Tibial nerve (tissue), 4 donors: ENCODE results near the gene CMTR2. TPM values are rescaled to one million over a fixed set of nuclear protein-coding genes. Genes with fewer than 3 reads are reported as not detected.

Experiments
- DNase-seq, 2 donors: peaks; one replicate each; pipeline ENCODE4 v3.0.0-alpha.2; 2019; ENCODE audit warnings: low spot score in 2 of 2
- H3K27ac ChIP-seq, 4 donors: fragments of 200-600 bp; sonication (generic) in 3 of 4; one replicate each; pipeline ENCODE4 v1.5.1; 2017 to 2019; ENCODE audit warnings: mild to moderate bottlenecking in 1 of 4
- H3K27me3 ChIP-seq, 2 donors: fragments of 200-600 bp; sonication (generic) in 1 of 2; one replicate each; pipeline versions ENCODE4 v1.5.1 to v1.6.0; 2017 to 2019
- H3K36me3 ChIP-seq, 3 donors: fragments of 200-600 bp; sonication (generic); one replicate each; pipeline ENCODE4 v1.5.1; 2018 to 2019
- H3K4me1 ChIP-seq, 4 donors: fragments of 200-600 bp; sonication (generic) in 3 of 4; one replicate each; pipeline ENCODE4 v1.5.1; 2017 to 2019
- H3K4me3 ChIP-seq, 4 donors: fragments of 200-600 bp; sonication (generic) in 3 of 4; one replicate each; pipeline ENCODE4 v1.5.1; 2017 to 2019; ENCODE audit warnings: mild to moderate bottlenecking in 1 of 4, moderate library complexity in 1 of 4
- H3K9me3 ChIP-seq, 4 donors: fragments of 200-600 bp; sonication (generic) in 3 of 4; one replicate each; pipeline ENCODE4 v1.5.1; 2017 to 2019
- EP300 ChIP-seq, 2 donors: sonication (generic); formaldehyde crosslinking; IDR thresholded peaks; one replicate each; pipeline ENCODE4 v1.6.1; 2017; ENCODE audit warnings: antibody characterized with exemption in 2 of 2, mild to moderate bottlenecking in 1 of 2
- POLR2A ChIP-seq, 2 donors: fragments of 450-650 bp; IDR thresholded peaks; one replicate each; pipeline ENCODE4 v1.6.1; 2017; ENCODE audit warnings: antibody characterized with exemption in 2 of 2, mild to moderate bottlenecking in 2 of 2, moderate library complexity in 2 of 2
- WGBS, 2 donors: methylation state at CpG; one replicate each; pipeline ENCODE4 v1.1.5; 2018; 5-methylcytosine and 5-hydroxymethylcytosine counted together
- total RNA-seq, 4 donors: library from RNA; depleted of rRNA; stranded (reverse); fragments of >200 nt; gene quantifications; one replicate each; pipeline ENCODE4 v1.1.0, GENCODE V29; 2016
- TF ChIP-seq, protein P1 (sequence below), 5 experiments: fragments of 200-600 bp in 3 of 5; fragments of 450-650 bp in 2 of 5; sonication (generic) in 3 of 5; IDR thresholded peaks; one replicate each; pipeline ENCODE4 v1.5.1; 2016 to 2019; ENCODE audit warnings: antibody characterized with exemption in 5 of 5, mild to moderate bottlenecking in 3 of 5, moderate library complexity in 2 of 5

The CMTR2 gene
- total RNA-seq, 4 donors from 2014 or later = 17.1 to 31.4 (median 22.2) TPM

DNA sequence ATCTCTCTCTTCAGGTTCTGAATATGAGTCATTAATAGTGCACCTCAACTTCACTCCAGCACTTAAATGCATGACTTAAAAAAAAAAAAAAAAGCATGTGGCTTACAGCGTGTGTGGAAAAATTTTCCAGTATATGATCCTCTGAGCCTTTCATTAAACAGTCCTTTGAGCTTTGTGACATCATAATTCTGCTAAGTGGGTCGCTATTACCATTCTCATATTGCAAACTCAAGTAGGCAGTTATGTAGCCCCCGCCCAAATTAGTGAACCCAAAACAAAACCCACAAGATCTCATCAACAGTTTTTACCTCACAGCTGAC lies 672 bp downstream of the CMTR2 start:
- Histone ChIP-seq H3K27me3 (no peaks in the 10 kb centered on the region), H3K27ac (peak overlapping the region; percentile 88 to 95 (median 92)), H3K9me3 (no peaks in the 10 kb centered on the region), H3K4me1 (peaks cover 0 to 28% (median 12%) of the 10 kb centered on the region in 4 donors), H3K4me3 (peak overlapping the region; percentile 71 to 94 (median 86)), H3K36me3 (peaks cover 0 to 35% (median 6%) of the 10 kb centered on the region in 3 donors)
- WGBS, 2 donors = 2 to 13% methylated on average over 3 of the region's 3 CpGs
- TF ChIP-seq EP300 (IDR thresholded peaks at IDR 0.05) (no peak), POLR2A (IDR thresholded peaks at IDR 0.05) (no peak)
- DNase-seq = no peak

DNA sequence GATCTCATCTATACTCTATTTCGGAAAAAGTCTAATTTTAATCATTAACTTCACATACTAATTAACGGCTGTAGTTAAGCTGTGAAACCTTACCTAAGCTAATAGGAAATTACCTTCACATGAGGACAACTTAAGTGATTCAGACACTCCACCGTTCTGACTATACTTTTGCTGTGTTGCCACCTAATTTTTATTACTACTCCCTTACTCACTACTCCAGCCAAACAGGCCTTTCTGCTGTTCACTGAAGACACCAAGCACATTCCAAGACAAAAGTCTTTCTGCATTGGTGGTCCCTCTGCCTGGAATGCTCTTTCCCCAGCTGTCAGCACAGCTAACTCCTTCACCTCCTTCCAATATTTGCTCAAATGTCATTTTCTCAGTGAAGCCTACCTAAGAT lies 1.3 kb downstream of the CMTR2 start:
- Histone ChIP-seq H3K4me1 (peaks cover 0 to 28% (median 12%) of the 10 kb centered on the region in 4 donors), H3K36me3 (peaks cover 0 to 42% (median 6%) of the 10 kb centered on the region in 3 donors), H3K4me3 (peak overlapping the region in 1 of 4 donors; percentile 71), H3K27me3 (no peaks in the 10 kb centered on the region), H3K27ac (peak overlapping the region in 1 of 4 donors; percentile 95), H3K9me3 (no peaks in the 10 kb centered on the region)
- 80 to 82% methylated on average over 3 of the region's 3 CpGs for whole genome bisulfite sequencing, 2 donors
- no peak for DNase-seq
- TF ChIP-seq POLR2A (IDR thresholded peaks at IDR 0.05) (no peak), EP300 (IDR thresholded peaks at IDR 0.05) (no peak)
- TF ChIP-seq, protein P1, sequence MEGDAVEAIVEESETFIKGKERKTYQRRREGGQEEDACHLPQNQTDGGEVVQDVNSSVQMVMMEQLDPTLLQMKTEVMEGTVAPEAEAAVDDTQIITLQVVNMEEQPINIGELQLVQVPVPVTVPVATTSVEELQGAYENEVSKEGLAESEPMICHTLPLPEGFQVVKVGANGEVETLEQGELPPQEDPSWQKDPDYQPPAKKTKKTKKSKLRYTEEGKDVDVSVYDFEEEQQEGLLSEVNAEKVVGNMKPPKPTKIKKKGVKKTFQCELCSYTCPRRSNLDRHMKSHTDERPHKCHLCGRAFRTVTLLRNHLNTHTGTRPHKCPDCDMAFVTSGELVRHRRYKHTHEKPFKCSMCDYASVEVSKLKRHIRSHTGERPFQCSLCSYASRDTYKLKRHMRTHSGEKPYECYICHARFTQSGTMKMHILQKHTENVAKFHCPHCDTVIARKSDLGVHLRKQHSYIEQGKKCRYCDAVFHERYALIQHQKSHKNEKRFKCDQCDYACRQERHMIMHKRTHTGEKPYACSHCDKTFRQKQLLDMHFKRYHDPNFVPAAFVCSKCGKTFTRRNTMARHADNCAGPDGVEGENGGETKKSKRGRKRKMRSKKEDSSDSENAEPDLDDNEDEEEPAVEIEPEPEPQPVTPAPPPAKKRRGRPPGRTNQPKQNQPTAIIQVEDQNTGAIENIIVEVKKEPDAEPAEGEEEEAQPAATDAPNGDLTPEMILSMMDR (IDR thresholded peaks at IDR 0.05) = no peak

DNA sequence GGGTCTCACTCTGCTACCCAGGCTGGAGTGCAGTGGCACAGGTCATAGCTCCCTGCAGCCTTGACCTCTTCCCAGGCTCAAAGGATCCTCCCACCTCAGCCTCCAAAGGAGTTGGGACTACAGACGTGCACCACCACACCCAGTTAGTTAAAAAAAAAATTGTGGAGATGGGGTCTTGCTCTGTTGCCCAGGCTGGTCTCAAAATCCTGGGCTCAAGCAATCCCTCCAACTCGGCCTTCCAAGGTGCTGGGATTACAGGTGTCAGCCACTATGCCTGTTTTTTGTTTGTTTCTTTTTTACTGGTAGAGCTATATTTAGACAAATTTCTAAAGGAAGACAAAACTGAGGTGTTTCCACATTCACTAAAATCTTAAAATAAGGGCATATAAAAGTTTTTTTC lies 1.7 kb downstream of the CMTR2 start:
- WGBS, 2 donors = 83 to 89% methylated on average over 2 of the region's 2 CpGs
- H3K27me3 ChIP-seq = no peaks in the 10 kb centered on the region
- peaks cover 0 to 28% (median 12%) of the 10 kb centered on the region in 4 donors for H3K4me1 ChIP-seq
- H3K4me3 ChIP-seq = no peak overlapping the region
- peaks cover 0 to 43% (median 6%) of the 10 kb centered on the region in 3 donors for H3K36me3 ChIP-seq
- no peak for DNase-seq
- no peak overlapping the region for H3K27ac ChIP-seq
- TF ChIP-seq, protein P1 (IDR thresholded peaks at IDR 0.05) = no peak
- TF ChIP-seq POLR2A (IDR thresholded peaks at IDR 0.05) (no peak), EP300 (IDR thresholded peaks at IDR 0.05) (no peak)
- no peaks in the 10 kb centered on the region for H3K9me3 ChIP-seq

DNA sequence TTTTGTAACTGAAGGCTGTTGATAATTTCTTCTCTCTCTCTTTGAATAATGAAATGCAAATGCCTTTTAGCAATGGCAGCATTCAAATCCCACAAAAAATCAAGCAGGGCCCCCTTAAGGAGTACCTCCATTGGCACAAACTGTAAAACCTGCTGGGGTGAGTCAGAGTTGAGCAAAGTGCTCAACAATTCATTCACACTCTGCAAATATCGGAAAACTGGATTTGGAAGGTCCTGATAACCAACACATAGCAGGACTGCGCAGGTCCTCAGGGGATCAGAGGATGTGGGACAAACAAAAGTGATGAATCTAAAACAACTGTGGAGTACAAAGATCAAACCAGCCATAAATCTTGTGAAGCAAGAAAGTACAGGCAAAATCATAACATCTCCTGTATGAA lies 5.6 kb downstream of the CMTR2 start:
- TF ChIP-seq, protein P1 (IDR thresholded peaks at IDR 0.05) = no peak
- no peak for TF ChIP-seq EP300 (IDR thresholded peaks at IDR 0.05)
- no peak for TF ChIP-seq POLR2A (IDR thresholded peaks at IDR 0.05)
- DNase-seq = no peak
- no peak overlapping the region for H3K27ac ChIP-seq
- H3K9me3 ChIP-seq = no peaks in the 10 kb centered on the region
- peaks cover 0 to 20% (median 9%) of the 10 kb centered on the region in 4 donors for H3K4me1 ChIP-seq
- no peak overlapping the region for H3K4me3 ChIP-seq
- no peaks in the 10 kb centered on the region for H3K27me3 ChIP-seq
- WGBS, 2 donors = 95 to 98% methylated on average over 2 of the region's 2 CpGs
- peaks cover 0 to 43% (median 6%) of the 10 kb centered on the region in 3 donors for H3K36me3 ChIP-seq

DNA sequence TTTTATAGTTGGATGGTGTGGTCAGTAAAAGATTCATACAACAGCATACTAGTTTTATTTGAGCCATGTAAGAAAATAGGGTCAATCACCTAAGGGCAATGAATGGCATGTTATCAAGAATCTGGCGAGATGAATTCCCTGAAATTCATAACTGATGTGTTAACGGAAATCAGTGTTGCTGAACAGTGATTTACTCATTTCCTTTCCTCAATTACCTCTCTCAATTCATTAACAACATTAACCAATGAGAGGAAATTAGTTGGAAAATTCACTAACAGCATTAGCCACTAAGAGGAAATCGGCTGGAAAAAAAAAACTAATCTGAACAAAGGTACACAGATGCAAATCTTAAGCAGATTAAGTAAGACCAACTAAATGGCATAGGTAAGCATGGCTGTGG lies 6.3 kb downstream of the CMTR2 start:
- TF ChIP-seq POLR2A (IDR thresholded peaks at IDR 0.05) (no peak), EP300 (IDR thresholded peaks at IDR 0.05) (no peak)
- TF ChIP-seq, protein P1 (IDR thresholded peaks at IDR 0.05) = no peak
- peaks cover 0 to 43% (median 6%) of the 10 kb centered on the region in 3 donors for H3K36me3 ChIP-seq
- WGBS, 2 donors = 80 to 87% methylated on average over 3 of the region's 3 CpGs
- H3K9me3 ChIP-seq = no peaks in the 10 kb centered on the region
- H3K27me3 ChIP-seq = no peaks in the 10 kb centered on the region
- H3K27ac ChIP-seq = no peak overlapping the region
- H3K4me1 ChIP-seq = peaks cover 0 to 14% (median 5%) of the 10 kb centered on the region in 4 donors
- no peak overlapping the region for H3K4me3 ChIP-seq
- no peak for DNase-seq
